SK-N-SH treated with all-trans-retinoic acid at 6 μM for 48 hours (cell line): ENCODE measurements around the gene INTS14.

Experiments
- ATAC-seq: fragments of 200-7000 bp; cut with Tn5 transposase; 3 replicates; pipeline ENCODE4 v1.9.1; 2020; ENCODE audit warnings: mild to moderate bottlenecking, moderate library complexity
- BACH2 ChIP-seq: fragments of 250-450 bp; sonication (Bioruptor Pico); IDR thresholded peaks from 2 replicates; pipeline ENCODE4 v1.9.0; 2021; ENCODE audit warnings: mild to moderate bottlenecking, borderline replicate concordance
- CREB5 ChIP-seq: fragments of 250-450 bp; sonication (Bioruptor Pico); IDR thresholded peaks from 2 replicates; pipeline ENCODE4 v1.5.1; 2020; ENCODE audit warnings: low read depth, mild to moderate bottlenecking, moderate library complexity
- CSDC2 ChIP-seq: fragments of 250-450 bp; sonication (Bioruptor Pico); IDR thresholded peaks from 2 replicates; pipeline ENCODE4 v1.5.0; 2020; ENCODE audit warnings: mild to moderate bottlenecking, moderate library complexity
- ESRRG ChIP-seq: fragments of 250-450 bp; sonication (Bioruptor Pico); IDR thresholded peaks from 2 replicates; pipeline ENCODE4 v1.6.1; 2021; ENCODE audit warnings: mild to moderate bottlenecking
- GLIS3 ChIP-seq: fragments of 250-450 bp; sonication (Bioruptor Pico); IDR thresholded peaks from 2 replicates; pipeline ENCODE4 v1.5.0; 2020; ENCODE audit warnings: mild to moderate bottlenecking, moderate library complexity
- ISL1 ChIP-seq: fragments of 250-450 bp; sonication (Bioruptor Pico); IDR thresholded peaks from 2 replicates; pipeline ENCODE4 v2.1.2; 2022; ENCODE audit warnings: mild to moderate bottlenecking, moderate library complexity
- PPARA ChIP-seq: fragments of 250-450 bp; sonication (Bioruptor Pico); IDR thresholded peaks from 2 replicates; pipeline ENCODE4 v1.5.0; 2020; ENCODE audit warnings: mild to moderate bottlenecking, borderline replicate concordance
- RARB ChIP-seq: fragments of 250-450 bp; sonication (Bioruptor Pico); IDR thresholded peaks from 2 replicates; pipeline ENCODE4 v1.8.0; 2021; ENCODE audit warnings: mild to moderate bottlenecking, moderate library complexity
- SNAI2 ChIP-seq: fragments of 250-450 bp; sonication (Bioruptor Pico); IDR thresholded peaks from 2 replicates; pipeline ENCODE4 v1.5.0; 2020; ENCODE audit warnings: mild to moderate bottlenecking, moderate library complexity
- TCF4 ChIP-seq: fragments of 250-450 bp; sonication (Bioruptor Pico); IDR thresholded peaks from 2 replicates; pipeline ENCODE4 v1.8.0; 2021; ENCODE audit warnings: mild to moderate bottlenecking, moderate library complexity, borderline replicate concordance
- TOX ChIP-seq: fragments of 250-450 bp; sonication (Bioruptor Pico); IDR thresholded peaks from 2 replicates; pipeline ENCODE4 v1.8.0; 2021; ENCODE audit warnings: mild to moderate bottlenecking, moderate library complexity, borderline replicate concordance
- ZC3H10 ChIP-seq: fragments of 250-450 bp; sonication (Bioruptor Pico); IDR thresholded peaks from 2 replicates; pipeline ENCODE4 v1.5.1; 2021; ENCODE audit warnings: mild to moderate bottlenecking, moderate library complexity
- ZFP3 ChIP-seq: fragments of 250-450 bp; sonication (Bioruptor Pico); IDR thresholded peaks from 2 replicates; pipeline ENCODE4 v1.5.0; 2020; ENCODE audit warnings: mild to moderate bottlenecking, moderate library complexity
- ZFP30 ChIP-seq: fragments of 450-650 bp; formaldehyde crosslinking; IDR thresholded peaks from 2 replicates; pipeline ENCODE4 v1.5.0; 2022; ENCODE audit warnings: mild to moderate bottlenecking, moderate library complexity
- ZNF565 ChIP-seq: fragments of 450-650 bp; formaldehyde crosslinking; conservative IDR thresholded peaks from 2 replicates; pipeline ENCODE4 v1.5.0; 2020; ENCODE audit warnings: low read depth, mild to moderate bottlenecking, moderate library complexity
- ZNF70 ChIP-seq: fragments of 450-650 bp; formaldehyde crosslinking; IDR thresholded peaks from 2 replicates; pipeline ENCODE4 v1.5.0; 2020; ENCODE audit warnings: mild to moderate bottlenecking, moderate library complexity
- ZNF8 ChIP-seq: fragments of 450-650 bp; formaldehyde crosslinking; IDR thresholded peaks from 2 replicates; pipeline ENCODE4 v1.5.0; 2020; ENCODE audit warnings: mild to moderate bottlenecking, moderate library complexity
- TF ChIP-seq, protein P1 (sequence below): fragments of 250-450 bp; sonication (Bioruptor Pico); IDR thresholded peaks from 2 replicates; pipeline ENCODE4 v1.5.1; 2021; ENCODE audit warnings: mild to moderate bottlenecking, moderate library complexity
- TF ChIP-seq, protein P2 (sequence below): fragments of 250-450 bp; sonication (Bioruptor Pico); IDR thresholded peaks from 2 replicates; pipeline ENCODE4 v1.8.0; 2021; ENCODE audit warnings: low read depth, mild to moderate bottlenecking, moderate library complexity, borderline replicate concordance
- TF ChIP-seq, protein P3 (sequence below): fragments of 250-450 bp; sonication (Bioruptor Pico); IDR thresholded peaks from 2 replicates; pipeline ENCODE4 v1.8.0; 2020; ENCODE audit warnings: mild to moderate bottlenecking, moderate library complexity, borderline replicate concordance
- TF ChIP-seq, protein P4 (sequence below): fragments of 250-450 bp; sonication (Bioruptor Pico); IDR thresholded peaks from 2 replicates; pipeline ENCODE4 v1.5.0; 2020; ENCODE audit warnings: mild to moderate bottlenecking, moderate library complexity

The INTS14 gene

GRCh38 chr15:65650312-65651041 is 39.5 kb upstream of the INTS14 start:
- TF ChIP-seq ZNF565 = no peak
- TF ChIP-seq RARB (CRISPR knock-in tag) = no peak
- no peak for TF ChIP-seq SNAI2 (CRISPR knock-in tag)
- no peak for TF ChIP-seq CSDC2
- no peak for TF ChIP-seq CREB5 (CRISPR knock-in tag)
- TF ChIP-seq ESRRG (CRISPR knock-in tag) = no peak
- no peak for ATAC-seq

GRCh38 chr15:65646486-65646885 is 35.6 kb upstream of the INTS14 start:
- TF ChIP-seq ZNF565 = no peak
- no peak for TF ChIP-seq ZNF70 (CRISPR knock-in tag)
- TF ChIP-seq TCF4 (CRISPR knock-in tag) = no peak
- TF ChIP-seq, protein P1, sequence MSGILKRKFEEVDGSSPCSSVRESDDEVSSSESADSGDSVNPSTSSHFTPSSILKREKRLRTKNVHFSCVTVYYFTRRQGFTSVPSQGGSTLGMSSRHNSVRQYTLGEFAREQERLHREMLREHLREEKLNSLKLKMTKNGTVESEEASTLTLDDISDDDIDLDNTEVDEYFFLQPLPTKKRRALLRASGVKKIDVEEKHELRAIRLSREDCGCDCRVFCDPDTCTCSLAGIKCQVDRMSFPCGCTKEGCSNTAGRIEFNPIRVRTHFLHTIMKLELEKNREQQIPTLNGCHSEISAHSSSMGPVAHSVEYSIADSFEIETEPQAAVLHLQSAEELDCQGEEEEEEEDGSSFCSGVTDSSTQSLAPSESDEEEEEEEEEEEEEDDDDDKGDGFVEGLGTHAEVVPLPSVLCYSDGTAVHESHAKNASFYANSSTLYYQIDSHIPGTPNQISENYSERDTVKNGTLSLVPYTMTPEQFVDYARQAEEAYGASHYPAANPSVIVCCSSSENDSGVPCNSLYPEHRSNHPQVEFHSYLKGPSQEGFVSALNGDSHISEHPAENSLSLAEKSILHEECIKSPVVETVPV (CRISPR knock-in tag) = no peak
- no peak for TF ChIP-seq ESRRG (CRISPR knock-in tag)
- no peak for TF ChIP-seq CSDC2
- TF ChIP-seq RARB (CRISPR knock-in tag) = no peak
- TF ChIP-seq ZNF8 = no peak
- TF ChIP-seq, protein P2, sequence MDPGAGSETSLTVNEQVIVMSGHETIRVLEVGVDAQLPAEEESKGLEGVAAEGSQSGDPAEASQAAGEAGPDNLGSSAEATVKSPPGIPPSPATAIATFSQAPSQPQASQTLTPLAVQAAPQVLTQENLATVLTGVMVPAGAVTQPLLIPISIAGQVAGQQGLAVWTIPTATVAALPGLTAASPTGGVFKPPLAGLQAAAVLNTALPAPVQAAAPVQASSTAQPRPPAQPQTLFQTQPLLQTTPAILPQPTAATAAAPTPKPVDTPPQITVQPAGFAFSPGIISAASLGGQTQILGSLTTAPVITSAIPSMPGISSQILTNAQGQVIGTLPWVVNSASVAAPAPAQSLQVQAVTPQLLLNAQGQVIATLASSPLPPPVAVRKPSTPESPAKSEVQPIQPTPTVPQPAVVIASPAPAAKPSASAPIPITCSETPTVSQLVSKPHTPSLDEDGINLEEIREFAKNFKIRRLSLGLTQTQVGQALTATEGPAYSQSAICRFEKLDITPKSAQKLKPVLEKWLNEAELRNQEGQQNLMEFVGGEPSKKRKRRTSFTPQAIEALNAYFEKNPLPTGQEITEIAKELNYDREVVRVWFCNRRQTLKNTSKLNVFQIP (CRISPR knock-in tag) = no peak
- no peak for TF ChIP-seq ZC3H10 (CRISPR knock-in tag)
- no peak for TF ChIP-seq ZFP30 (CRISPR knock-in tag)
- no peak for TF ChIP-seq PPARA

GRCh38 chr15:65645392-65645791 is 34.5 kb upstream of the INTS14 start:
- TF ChIP-seq SNAI2 (CRISPR knock-in tag) (no peak), ISL1 (no peak), BACH2 (CRISPR knock-in tag) (no peak), ZNF70 (CRISPR knock-in tag) (no peak), ZC3H10 (CRISPR knock-in tag) (no peak), ZFP3 (CRISPR knock-in tag) (no peak), TCF4 (CRISPR knock-in tag) (no peak), CSDC2 (no peak), GLIS3 (no peak), RARB (CRISPR knock-in tag) (no peak), TOX (CRISPR knock-in tag) (no peak), ZFP30 (CRISPR knock-in tag) (no peak), ESRRG (CRISPR knock-in tag) (no peak)
- TF ChIP-seq, protein P2 (CRISPR knock-in tag) = no peak
- TF ChIP-seq, protein P3, sequence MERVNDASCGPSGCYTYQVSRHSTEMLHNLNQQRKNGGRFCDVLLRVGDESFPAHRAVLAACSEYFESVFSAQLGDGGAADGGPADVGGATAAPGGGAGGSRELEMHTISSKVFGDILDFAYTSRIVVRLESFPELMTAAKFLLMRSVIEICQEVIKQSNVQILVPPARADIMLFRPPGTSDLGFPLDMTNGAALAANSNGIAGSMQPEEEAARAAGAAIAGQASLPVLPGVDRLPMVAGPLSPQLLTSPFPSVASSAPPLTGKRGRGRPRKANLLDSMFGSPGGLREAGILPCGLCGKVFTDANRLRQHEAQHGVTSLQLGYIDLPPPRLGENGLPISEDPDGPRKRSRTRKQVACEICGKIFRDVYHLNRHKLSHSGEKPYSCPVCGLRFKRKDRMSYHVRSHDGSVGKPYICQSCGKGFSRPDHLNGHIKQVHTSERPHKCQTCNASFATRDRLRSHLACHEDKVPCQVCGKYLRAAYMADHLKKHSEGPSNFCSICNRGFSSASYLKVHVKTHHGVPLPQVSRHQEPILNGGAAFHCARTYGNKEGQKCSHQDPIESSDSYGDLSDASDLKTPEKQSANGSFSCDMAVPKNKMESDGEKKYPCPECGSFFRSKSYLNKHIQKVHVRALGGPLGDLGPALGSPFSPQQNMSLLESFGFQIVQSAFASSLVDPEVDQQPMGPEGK = no peak
- TF ChIP-seq, protein P1 (CRISPR knock-in tag) = no peak
- TF ChIP-seq, protein P4, sequence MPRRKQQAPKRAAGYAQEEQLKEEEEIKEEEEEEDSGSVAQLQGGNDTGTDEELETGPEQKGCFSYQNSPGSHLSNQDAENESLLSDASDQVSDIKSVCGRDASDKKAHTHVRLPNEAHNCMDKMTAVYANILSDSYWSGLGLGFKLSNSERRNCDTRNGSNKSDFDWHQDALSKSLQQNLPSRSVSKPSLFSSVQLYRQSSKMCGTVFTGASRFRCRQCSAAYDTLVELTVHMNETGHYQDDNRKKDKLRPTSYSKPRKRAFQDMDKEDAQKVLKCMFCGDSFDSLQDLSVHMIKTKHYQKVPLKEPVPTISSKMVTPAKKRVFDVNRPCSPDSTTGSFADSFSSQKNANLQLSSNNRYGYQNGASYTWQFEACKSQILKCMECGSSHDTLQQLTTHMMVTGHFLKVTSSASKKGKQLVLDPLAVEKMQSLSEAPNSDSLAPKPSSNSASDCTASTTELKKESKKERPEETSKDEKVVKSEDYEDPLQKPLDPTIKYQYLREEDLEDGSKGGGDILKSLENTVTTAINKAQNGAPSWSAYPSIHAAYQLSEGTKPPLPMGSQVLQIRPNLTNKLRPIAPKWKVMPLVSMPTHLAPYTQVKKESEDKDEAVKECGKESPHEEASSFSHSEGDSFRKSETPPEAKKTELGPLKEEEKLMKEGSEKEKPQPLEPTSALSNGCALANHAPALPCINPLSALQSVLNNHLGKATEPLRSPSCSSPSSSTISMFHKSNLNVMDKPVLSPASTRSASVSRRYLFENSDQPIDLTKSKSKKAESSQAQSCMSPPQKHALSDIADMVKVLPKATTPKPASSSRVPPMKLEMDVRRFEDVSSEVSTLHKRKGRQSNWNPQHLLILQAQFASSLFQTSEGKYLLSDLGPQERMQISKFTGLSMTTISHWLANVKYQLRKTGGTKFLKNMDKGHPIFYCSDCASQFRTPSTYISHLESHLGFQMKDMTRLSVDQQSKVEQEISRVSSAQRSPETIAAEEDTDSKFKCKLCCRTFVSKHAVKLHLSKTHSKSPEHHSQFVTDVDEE = no peak
- no peak for ATAC-seq

More at GRCh38 chr15:65646486-65646885, 35.6 kb upstream of the INTS14 start:
- peak; percentile 42; the same call in 1 of the 3 replicates for ATAC-seq
